Measurements from ENCODE around the gene PIK3C2G. TPM values are rescaled to one million over a fixed set of nuclear protein-coding genes. Genes with fewer than 3 reads are reported as not detected.

The PIK3C2G gene
- total RNA-seq, 3 donors from 2014 or later = 0.23 to 0.43 (median 0.32) TPM

DNA sequence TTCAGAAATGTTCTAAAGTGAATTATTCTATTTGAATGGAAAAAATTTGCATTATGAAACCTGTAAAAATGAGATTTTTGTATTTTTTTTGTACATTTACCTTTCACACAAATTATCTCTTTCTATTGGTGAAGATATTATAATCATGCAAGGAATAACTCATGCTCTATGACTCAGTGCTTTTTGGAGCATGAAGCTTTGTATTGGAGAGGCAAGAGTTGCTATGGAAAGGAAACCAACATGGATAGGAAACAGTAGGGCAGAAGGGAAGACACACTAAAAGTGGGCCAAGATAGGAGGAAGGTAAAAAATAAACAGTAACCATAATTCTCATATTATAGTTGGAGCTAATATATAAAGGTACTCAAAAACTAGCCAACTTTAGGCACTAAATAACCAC, 397.5 kb downstream of the PIK3C2G start:
- no peaks in the 10 kb centered on the region for H3K9me3 ChIP-seq
- H3K36me3 ChIP-seq (ENCODE audit: low read depth) = no peaks in the 10 kb centered on the region
- H3K4me3 ChIP-seq = no peak overlapping the region
- TF ChIP-seq, protein P1, sequence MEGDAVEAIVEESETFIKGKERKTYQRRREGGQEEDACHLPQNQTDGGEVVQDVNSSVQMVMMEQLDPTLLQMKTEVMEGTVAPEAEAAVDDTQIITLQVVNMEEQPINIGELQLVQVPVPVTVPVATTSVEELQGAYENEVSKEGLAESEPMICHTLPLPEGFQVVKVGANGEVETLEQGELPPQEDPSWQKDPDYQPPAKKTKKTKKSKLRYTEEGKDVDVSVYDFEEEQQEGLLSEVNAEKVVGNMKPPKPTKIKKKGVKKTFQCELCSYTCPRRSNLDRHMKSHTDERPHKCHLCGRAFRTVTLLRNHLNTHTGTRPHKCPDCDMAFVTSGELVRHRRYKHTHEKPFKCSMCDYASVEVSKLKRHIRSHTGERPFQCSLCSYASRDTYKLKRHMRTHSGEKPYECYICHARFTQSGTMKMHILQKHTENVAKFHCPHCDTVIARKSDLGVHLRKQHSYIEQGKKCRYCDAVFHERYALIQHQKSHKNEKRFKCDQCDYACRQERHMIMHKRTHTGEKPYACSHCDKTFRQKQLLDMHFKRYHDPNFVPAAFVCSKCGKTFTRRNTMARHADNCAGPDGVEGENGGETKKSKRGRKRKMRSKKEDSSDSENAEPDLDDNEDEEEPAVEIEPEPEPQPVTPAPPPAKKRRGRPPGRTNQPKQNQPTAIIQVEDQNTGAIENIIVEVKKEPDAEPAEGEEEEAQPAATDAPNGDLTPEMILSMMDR (IDR thresholded peaks at IDR 0.05) = no peak
- DNase-seq (no peak), ATAC-seq (no peak)
- intact Hi-C loops (cut with DNase I, micrococcal nuclease) = no loop called here
- no peaks in the 10 kb centered on the region for H3K4me1 ChIP-seq (ENCODE audit: low read depth)

DNA sequence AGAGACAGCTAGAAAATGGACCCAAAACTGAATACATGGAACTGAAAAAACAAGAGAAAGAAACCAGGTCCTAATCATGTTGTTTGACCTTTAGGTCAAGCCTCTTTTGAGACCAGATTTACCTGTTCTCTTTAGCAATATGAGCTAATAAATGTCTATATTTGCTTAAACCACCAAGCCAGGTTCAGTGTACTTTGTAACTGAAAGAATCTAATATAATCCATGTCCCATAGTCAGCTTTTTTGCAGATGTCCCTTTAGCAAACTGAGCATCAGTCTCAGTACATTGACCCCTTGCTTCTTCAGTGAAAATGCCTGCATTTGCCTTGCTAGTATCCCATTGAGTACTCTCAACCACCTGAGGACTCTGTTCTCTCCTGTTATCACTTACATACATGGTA, 414.8 kb downstream of the PIK3C2G start:
- Histone ChIP-seq H3K4me1 (ENCODE audit: low read depth) (no peaks in the 10 kb centered on the region), H3K36me3 (ENCODE audit: low read depth) (no peaks in the 10 kb centered on the region), H3K9me3 (no peaks in the 10 kb centered on the region), H3K4me3 (no peak overlapping the region)
- TF ChIP-seq, protein P1 (IDR thresholded peaks at IDR 0.05) = no peak
- DNase-seq (no peak), ATAC-seq (no peak)
- intact Hi-C loops (cut with DNase I, micrococcal nuclease) = no loop called here

DNA sequence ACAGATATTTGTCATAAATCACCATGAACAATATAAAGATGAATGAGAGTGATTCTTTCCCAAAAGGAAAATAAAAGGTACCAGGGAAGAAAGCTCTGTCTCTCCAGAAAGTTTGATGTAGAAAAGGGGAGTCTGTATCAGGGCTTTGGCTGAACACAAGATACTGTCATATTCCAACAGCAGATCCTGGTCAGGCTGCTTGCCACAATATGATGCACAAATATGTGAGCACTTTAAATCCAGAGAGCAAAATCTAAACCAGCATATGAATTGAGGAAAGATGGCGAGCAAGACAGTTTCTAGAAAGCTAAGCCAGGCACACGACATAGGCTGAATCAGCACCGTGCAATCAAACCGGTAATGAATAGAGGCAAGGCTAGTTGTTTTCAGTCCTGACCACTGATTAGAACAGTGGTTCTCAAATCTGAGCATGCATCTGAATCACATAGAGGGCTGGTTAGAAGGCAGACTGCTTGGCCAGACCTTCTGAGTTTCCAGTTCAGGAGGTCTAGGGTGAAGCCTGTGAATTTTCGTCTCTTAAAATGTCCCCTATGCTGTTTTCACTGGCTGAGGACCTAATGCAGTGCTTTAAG, 415.8 kb downstream of the PIK3C2G start:
- Histone ChIP-seq H3K36me3 (ENCODE audit: low read depth) (no peaks in the 10 kb centered on the region), H3K4me1 (ENCODE audit: low read depth) (no peaks in the 10 kb centered on the region), H3K9me3 (no peaks in the 10 kb centered on the region), H3K4me3 (no peak overlapping the region)
- intact Hi-C loops (cut with DNase I, micrococcal nuclease) = no loop called here
- no peak for DNase-seq
- no peak for ATAC-seq
- TF ChIP-seq, protein P1 (IDR thresholded peaks at IDR 0.05) = no peak

DNA sequence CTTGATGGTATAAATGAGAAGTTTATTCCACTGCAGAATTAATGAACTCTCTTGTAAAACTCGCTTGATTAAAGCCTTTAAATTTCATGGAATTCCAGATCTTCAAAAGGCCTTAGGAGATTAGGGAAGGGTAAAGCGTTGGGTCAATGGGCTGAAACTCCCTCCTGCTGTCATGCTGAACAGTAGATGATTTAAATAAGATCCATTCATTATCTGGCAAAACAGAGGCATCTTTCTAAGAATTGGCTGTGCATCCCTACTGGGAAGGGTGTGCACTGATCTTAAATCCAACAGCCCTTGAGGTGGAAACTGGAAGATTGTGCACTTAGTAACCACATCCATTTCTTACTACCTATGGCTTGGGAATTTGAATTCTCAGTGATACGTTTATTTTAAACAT, 420.5 kb downstream of the PIK3C2G start:
- DNase-seq = no peak
- Histone ChIP-seq H3K4me3 (no peak overlapping the region), H3K9me3 (no peaks in the 10 kb centered on the region), H3K4me1 (ENCODE audit: low read depth) (no peaks in the 10 kb centered on the region), H3K36me3 (ENCODE audit: low read depth) (no peaks in the 10 kb centered on the region)
- ATAC-seq = no peak
- intact Hi-C loops (cut with DNase I, micrococcal nuclease) = no loop called here
- TF ChIP-seq, protein P1 (IDR thresholded peaks at IDR 0.05) = no peak

DNA sequence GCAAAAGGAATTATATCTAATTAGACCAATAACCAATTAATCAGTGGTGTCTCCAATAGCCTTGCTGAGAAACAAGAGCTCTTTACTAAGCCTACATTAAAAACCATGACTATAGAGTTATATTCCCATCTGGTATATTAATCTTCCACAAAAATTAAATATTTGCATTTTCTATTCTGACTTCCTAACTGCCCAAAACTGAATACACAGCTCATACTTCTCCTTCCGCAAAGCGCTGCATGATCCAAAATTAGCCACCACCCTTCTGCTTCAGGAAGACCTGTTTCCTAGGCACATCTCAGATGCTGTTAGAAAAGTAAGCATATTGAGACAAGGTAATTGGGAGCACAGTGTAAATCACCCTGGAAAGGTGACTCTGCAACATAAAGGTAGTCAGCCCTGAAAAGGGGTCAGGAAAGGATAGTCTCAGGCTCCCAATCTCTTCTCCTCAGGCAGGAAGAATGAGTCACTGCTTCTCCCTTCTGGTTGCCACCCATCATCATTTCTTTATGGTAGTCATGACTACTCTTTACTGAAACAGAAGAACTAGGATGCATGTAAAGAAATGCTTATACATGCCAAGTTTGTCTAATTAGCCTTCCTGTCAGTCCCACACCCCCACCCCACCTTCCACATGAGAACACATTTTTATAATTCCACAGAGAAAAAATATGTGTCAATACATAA, 422.2 kb downstream of the PIK3C2G start:
- ATAC-seq (no peak), DNase-seq (no peak)
- Histone ChIP-seq H3K4me3 (no peak overlapping the region), H3K9me3 (no peaks in the 10 kb centered on the region), H3K4me1 (ENCODE audit: low read depth) (no peaks in the 10 kb centered on the region), H3K36me3 (ENCODE audit: low read depth) (no peaks in the 10 kb centered on the region)
- intact Hi-C loops (cut with DNase I, micrococcal nuclease) = no loop called here
- TF ChIP-seq, protein P1 (IDR thresholded peaks at IDR 0.05) = no peak

Measured in mucosa of descending colon (tissue), 3 donors.